A204.1 (cell line): Measurements from ENCODE around the gene KCMF1.
A peak's percentile ranks its signal among the peaks of the same experiment; 100 is the strongest.

Experiments used
- FAIRE-seq: peaks from 2 replicates; lab custom pipeline; 2012; peaks lifted over from hg19 to GRCh38; lab: Jason Lieb, UNC

The KCMF1 gene

DNA sequence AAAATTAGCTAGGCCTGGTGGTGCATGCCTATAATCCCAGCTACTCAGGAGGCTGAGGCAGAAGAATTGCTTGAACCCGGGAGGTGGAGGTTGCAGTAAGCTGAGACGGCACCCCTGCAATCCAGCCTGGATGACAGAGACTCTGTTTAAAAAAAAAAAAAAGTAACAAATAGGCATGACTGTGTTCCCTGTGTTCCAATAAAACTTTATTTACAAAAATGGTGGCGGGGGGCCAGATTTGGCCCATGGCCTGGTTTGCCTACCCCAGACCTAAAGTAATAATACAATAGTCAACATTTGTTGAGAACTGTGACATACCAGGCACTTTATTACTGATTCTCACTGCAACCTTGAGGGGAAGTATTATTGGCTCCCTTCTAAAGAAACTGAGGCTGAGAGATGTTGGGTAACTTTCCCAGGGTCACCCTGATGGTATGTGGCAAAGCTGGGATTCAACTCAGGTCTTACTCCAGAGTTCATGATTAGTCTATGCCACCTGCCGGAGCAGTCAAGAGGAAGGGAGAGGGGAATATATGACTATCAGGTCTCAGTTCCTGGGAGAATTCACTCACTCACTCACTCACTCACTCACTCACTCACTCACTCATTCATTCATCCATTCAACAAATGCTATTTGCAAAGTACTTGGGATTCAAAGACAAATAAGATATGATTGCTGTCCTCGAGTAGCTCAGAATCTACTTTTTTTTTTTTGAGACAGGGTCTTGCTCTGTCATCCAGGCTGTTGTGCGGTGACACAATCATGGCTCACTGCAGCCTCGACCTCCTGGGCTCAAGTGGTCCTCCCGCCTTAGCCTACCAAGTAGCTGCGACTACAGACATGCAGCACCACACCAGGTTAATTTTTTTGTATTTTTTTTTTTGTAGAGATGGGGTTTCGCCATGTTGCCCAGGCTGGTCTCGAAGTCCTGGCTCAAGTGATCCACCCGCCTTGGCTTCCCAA lies 14.3 kb upstream of the KCMF1 start:
- FAIRE-seq = no peak

DNA sequence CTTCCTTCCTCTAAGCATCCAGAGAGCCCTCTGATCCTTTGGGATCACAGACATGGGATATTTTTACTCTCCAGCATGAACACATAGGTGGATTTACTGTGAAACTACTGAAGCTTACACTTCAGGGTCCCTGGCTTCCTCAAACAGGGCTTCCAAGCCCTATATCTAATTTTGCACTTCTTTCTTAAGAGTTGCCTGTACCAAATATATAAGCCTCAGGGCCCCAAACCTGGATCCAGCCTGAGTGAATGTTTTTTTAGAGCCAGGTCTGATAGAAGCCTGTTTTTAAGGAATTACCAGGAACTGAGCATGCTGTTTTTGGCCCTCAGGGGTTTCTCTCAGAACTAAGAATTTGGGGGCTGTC lies 13.2 kb upstream of the KCMF1 start:
- no peak for FAIRE-seq

DNA sequence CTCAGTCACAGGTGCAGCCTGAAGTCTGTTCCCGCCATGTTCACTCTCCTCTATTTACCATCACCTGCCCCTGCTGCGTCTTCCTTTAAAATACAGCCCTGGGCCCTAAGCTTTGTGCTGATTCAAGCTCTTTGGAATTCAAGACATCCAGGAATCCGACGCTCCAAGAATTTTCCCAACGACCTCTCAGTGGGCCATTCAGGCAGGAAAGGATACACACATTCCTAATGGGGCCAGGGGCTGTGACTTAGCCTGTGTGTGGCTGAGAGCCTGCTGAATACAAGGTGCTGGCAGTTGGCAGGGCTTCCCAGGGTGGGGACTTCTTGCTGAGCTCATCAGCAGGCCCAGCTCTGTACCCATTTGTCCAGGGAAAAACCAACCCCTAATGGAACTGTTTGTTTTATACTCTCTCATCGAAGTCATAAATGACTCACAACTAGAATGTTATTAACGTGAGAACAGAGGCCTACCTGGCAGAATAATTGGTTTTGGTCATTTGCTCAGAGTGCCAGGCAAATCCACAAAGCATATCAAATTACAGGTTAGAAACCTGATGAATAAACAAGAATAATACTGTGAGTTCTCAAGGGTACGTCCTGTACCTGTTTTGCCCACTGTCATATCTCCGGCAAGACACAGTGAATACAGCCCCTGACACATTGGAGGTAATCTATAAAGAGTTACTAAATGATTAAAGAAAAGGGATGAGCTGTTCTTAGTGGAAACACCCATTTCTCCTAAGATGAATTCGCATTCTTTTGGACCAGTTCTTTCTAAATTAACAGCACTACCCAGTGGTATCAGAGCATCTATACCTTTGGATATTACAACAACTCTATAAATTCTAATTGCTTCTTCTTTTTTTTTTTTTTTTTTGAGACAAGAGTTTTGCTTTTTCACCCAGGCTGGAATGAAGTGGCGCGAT lies 12.6 kb upstream of the KCMF1 start:
- peak; percentile 96 for FAIRE-seq

DNA sequence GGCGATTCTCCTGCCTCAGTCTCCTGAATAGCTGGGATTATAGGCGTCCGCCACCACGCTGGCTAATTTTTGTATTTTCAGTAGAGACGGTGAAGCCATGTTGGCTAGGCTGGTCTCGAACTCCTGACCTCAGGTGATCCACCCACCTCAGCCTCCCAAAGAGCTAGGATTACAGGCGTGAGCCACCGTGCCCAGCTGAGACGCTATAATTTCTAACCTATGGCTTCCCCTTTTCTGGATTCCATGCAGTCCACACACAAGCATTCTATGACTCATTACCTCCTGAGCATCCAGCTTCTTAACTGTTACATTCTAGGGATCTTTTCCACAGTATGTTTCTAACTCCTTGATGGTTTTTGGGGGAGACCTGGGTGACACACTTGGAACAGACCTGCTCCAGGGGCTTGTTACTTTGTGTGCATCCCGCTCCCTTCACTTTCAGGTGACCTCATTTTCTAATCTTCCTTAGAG lies 11.8 kb upstream of the KCMF1 start:
- peak; percentile 90 for FAIRE-seq

DNA sequence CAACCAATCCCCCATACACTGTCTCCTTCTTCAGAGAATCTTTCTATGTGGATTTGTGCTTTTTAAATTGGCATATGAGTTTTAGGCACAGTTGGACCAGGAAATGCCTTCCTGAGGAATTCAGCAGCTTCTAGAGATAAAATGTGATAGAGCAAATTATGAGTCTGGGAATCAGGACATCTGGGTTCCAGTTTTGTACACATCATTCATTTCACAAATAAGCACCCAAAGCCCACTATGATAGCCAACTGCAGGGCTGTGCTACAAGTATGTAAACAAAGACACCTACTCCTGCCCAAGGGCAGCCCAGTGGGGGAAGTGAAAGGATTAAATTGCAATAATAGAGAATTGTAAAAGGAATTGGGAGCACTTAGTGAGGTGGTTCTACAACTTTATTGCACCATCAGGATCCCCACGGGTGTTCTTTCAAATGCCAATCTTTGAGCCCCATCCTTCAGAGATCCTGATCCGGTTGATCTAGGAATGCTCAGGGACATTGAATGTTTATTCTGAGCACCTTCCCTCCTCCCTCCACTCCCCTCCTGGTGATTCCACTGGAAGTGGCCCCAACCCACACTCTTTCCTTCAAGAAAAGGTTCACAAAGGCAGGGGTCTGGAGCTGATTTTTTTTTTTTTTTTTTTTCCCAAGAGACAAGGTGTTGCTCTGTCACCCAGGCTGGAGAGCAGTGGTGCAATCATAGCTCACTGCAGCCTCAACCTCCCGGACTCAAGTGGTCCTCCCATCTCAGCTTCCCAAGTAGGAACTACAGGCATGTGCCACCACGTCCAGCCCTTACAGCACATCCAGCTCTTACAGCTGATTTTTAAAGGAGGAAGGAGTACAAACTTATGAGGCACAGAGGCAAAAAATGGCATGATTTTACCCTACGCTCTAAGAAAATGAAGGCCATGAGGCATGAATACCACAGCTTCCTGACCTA lies 11.1 kb upstream of the KCMF1 start:
- FAIRE-seq = no peak

DNA sequence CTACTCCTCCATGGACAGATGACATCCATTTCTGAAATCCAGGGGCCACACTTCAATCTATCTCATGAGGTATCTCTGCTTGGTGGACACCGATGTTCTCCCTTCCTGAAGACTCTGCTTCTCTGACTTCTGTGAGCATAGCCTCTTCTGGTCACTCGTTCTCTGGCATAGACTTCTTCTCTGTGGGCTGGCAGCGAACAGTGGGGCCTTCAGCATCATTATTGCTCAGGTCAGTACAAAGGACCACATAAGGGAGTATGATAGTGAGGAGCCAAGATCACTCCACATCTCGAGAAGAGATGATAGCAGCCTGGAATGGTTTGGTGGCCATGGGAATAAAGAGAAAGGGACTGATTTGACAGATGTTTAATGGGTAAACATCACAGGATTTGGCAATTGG lies 8.0 kb upstream of the KCMF1 start:
- no peak for FAIRE-seq

DNA sequence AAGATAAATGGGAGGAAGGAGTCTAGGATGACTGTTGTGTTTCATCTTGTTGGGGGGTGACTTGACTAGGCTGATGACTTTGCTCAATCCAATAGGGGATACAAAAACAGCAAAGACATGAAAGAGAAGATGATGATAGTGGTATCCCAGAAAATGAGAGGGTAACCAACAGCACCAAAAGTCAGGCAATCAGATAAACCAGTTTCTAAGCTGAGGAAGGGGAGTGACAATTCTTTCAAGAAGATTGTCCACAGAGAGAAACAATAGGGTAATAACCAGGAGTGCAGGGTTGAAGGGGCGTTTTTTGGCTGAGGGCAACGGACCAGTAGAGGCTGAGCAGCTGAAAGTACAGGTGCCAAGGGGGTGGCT lies 7.7 kb upstream of the KCMF1 start:
- FAIRE-seq = no peak

DNA sequence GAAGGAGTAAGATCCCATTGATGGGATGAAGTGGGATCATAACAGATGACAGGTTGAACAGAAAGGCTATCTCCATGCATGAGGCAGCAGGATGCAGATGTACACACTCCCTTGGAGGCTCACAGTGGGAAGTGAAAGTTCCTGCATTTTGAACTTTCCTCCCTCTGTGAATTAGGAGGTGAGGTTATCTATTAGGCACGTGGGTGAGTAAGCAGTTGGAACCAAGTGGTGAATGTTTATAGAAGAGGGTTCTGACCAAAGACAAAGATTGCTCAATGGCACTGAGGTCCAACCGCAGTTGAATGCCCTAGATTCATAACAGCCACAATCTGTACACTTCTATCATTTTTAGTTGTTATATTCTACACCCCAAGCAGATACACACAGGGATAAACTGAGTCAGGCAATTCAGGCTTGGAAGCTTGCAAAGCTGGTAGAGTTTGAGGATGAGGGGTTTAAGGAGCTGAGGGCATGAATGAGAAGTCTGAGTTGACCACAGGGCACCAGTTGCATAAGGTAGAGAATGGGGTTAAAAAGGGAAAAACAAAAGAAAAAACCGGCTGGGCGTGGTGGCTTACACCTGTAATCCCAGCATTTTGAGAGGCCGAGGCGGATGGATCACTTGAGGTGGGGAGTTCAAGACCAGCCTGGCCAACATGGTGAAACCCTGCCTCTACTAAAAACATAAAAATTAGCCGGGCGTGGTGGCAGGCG lies 7.1 kb upstream of the KCMF1 start:
- no peak for FAIRE-seq

DNA sequence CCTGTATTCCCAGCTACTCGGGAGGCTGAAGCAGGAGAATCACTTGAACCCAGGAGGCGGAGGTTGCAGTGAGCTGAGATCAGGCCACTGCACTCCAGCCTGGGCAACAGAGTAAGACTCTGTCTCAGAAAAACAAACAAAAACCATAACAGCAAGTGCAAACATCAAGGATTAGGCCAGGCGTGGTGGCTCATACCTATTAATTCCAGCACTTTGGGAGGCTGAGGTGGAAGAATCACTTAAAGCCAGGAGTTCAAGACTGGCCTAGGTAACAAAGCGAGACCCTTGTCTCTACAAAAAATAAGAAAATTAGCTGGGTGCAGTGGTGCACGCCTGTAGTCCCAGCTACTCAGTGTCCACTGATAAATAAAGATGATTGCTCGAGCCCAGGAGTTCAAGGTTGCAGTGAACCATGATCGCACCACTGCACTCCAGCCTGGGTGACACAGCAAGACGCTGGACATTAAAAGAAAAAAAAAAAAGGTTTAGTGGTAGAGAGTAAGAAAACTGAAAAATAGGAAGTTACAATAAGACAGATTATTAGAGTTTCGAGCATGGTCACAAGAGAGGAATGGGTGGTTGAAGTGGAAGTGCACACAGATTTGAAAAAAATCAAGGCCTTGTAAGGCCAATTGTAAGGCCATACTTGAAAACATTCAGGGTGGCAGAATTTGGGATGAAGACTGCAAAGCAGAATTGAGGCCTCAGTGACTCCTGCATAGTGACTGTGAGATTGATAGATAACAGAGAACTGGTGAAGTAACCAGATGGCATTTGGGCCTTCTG lies 6.4 kb upstream of the KCMF1 start:
- no peak for FAIRE-seq

DNA sequence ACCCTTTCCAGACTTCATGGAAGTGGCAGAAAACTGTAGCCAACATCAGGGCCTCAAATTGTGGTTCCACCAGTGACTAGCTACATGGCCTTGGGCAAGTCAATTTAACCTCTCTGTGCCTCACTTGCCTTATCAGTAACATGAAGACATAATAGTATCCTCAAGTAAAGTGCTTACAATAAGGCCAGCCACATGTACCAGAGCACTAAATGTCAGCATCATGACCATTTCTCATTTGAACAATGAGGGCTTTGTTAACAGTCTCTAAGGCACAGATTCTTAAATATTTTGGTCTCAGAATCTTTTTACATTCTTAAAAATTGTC lies 5.8 kb upstream of the KCMF1 start:
- no peak for FAIRE-seq

DNA sequence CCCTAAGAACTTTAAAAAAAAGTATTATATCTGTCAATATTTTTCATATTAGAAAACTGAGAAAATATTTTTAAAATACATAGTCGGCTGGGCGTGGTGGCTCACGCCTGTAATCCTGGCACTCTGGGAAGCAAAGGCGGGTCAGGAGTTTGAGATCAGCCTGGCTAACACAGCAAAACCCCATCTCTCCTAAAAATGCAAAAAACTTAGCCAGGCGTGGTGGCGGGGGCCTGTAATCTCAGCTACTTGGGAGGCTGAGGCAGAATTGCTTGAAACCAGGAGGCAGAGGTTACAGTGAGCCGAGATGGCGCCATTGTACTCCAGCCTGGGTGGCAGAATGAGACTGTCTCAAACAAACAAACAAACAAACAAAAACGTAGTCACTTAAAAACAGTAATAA lies 5.1 kb upstream of the KCMF1 start:
- no peak for FAIRE-seq

DNA sequence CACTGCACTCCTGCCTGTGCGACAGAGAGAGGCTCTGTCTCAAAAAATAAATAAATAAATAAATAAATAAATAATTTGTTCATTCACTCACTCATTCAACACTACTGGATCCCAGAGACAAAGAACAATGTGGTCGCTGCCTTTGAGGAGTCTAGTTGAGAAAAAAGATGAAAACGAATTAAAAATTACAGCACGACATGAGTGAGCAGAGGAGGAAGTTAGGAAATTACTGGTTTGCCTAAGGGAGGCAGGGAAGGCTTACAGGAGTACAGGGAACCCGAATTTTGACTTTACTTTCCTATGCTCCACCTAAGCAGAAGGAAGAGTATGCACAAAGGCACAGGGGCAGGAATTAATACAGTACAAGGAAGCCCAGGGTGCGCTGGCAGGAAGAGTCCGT lies 4.2 kb upstream of the KCMF1 start:
- no peak for FAIRE-seq

DNA sequence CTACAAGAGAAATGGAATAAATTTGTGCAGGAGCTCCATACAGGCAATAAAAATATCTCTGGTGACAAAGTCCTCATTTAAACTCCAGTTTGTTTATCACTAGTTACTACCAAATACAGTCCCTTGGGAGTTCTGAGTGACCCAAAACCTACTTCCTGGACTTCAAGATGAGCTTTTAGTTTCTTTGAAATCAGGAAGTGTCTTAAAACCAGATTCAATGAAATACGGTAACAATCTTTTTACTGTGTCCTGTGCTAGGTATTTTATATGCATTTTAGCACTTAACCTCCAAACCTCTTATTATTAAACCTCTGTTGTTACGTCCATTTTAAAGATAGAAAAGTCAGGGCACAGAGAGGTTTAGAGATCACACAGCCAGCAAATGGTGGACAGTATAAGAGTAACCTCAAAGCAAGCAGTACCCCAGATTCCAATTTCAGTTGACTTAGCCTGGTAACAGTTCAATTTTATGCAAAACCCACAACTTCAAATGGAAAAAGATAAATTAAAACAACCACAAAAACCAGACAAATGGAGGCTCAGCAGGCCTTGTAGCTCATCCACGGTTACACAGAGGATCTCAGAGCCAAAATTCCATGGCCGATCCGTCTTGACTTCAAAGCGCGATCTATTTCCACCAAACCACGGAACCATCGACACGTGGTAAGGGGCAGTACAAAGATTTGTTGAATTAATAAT lies 1.3 kb upstream of the KCMF1 start:
- FAIRE-seq = no peak

DNA sequence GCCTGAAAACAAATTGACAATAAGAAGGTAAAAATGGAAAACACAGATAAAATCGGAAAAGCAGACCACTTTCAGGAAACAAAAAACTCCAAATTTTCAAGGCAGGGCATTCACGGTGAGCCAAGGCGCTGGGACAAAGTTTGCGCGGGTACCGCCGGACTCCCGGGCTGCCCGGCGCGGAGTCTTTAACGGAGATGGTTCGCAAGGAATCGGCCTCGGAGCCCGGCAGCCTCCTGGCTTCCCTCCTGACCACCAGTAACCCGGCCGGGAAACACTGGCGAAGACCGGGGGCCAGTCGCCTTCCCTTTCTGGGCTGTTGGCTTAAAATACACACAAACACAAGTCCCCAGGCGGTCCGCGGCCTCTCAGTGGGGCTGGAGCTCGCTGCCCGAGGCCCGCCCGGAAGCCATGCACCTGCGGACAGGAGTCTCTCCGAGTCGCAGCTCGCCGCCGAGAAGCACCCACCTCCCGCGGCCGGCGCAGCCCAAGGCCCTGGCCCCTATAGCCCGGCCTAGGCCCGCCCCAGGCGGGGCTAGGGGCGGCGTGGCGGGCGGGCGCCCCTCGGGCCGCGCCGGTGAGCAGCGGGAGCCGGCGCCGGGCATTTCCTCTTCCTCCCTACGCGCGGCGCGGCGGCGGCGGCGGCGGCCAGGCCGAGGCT lies 622 bp upstream of the KCMF1 start:
- FAIRE-seq = no peak

DNA sequence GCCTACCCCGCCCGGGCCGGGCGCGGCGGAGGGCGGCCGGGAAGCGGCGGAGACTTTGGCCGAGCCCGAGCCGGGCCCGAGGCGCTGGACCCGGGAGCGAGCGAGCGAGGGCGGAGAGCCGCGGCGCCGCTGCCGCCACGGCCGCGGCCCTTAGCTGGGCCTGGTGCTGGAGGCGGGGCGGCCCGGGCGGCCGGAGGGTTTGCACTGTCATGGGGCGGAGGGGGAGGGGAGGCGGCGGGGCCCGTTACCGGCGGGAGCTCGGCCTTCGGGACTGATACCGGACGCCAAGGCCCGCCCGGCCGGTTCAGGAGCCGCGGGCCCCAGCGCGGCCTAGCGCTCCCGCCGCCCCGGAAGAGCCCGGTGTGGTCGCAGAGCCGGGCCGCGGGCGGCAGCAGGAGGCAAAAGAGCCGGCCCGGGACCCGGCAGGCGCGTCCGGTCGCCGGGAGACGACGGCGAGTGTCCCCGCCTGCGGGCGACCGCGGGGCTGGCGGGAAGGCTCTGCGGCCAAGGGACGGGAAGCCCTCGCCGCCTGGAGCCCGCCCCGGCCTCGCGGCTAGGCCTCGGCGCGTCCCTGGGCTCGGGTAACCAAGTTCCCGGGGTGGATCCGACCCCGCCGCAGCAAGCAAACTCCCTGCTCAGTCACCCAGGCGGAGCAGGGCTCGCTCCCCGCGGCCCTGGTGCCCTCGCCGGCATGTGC lies 697 bp downstream of the KCMF1 start:
- FAIRE-seq = no peak

DNA sequence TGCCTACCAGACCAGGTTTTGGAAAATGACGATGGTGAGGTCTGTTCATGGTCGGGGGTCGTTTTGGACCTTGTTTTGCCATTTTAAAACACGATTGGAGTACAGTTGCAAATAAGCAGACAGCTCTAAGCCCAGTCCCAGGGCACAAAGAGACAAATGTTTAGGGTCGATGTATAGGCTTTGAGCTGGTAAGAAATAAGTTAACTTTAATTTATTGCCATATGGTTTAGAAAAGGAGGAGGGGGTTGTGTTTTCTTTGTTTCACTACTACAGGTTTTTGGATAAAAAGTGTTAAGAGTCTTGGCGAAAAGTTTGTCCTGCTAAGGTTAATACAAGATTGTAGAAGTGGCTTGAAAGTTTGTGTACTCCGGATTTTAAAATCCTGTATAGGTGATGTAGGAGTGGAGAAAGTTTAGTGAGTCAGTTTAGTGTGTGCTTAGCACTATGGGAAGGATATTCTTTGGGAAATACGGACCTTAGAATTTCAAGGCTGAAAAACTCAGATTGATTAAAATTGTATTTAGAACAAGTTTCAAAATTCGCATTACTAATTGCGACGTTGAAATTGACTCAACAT lies 1.3 kb downstream of the KCMF1 start:
- no peak for FAIRE-seq

DNA sequence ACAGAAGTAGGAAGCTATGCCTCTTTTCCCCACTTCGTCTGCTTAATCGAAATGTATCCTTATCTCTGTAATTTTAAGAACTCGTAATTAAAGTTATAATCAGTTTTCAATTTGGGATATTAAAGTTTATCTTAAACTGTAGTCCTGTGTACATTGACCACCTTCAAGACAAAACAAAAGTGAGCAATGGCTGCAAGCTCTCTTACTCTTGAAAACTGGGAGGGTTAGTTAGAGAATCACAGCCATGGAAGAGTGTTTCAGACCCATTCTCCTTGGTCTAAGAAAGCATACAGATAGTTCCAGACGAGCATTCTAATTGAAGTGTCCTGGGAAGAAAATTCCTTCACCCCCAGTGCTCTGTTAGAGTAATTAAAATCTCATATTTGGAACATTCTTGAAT lies 2.0 kb downstream of the KCMF1 start:
- no peak for FAIRE-seq

DNA sequence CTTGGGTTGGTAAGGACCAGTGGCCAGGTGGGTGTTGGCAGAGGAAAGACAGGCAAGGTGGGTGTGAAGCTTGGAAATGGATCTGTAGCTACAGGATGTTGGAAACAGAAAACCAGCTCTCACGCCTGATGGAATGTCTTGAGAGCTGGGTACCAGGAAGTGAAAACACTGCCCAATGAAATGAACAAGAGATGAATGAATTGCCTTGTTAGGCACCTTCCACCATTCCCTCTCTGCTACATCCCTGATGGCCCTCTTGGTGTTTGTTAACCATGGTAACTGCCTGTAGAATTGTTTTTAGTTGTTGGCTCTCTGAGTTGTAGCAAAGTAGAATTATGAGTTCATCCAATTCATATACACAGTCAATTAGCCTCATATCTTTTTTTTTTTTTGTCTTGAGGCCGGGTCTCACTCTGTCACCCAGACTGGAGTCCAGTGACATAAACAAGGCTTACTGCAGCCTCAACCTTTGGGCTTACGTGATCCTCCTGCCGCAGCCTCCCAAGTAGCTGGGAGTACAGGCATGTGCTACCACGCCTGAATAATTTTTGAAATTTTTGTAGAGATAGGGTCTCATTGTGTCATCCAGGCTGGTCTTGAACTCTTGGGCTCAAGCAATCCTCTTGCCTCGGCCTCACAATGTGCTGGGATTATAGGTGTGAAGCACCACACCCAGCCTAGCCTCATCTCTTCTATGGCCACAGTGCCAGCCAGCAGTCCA lies 9.5 kb downstream of the KCMF1 start:
- FAIRE-seq = no peak
